H1 (cell line): ENCODE measurements around the gene GABRB2. TPM values are rescaled to one million over a fixed set of nuclear protein-coding genes. Genes with fewer than 3 reads are reported as not detected.

Experiments used
- CTCF ChIA-PET: fragments of 300-600 bp; sonication (Branson Sonifier 250); formaldehyde crosslinking; loops from one replicate; lab custom pipeline; 2021; ENCODE audit not compliant: partially characterized antibody; lab: Charles Lee
- POLR2A ChIA-PET: fragments of 300-600 bp; sonication (Branson Sonifier 250); formaldehyde crosslinking; loops from one replicate; lab custom pipeline; 2021; ENCODE audit warnings: inconsistent platforms; ENCODE audit not compliant: partially characterized antibody; lab: Charles Lee
- DNase-seq, 2 experiments: peaks; one replicate each; pipeline versions ENCODE4 v3.0.0 to v3.0.0-alpha.2; 2010 to 2022; ENCODE audit warnings: low spot score in 2 of 2, low read depth in 1 of 2, mixed read lengths in 1 of 2
- FAIRE-seq: peaks from 2 replicates; lab custom pipeline; 2011; peaks lifted over from hg19 to GRCh38; lab: Jason Lieb, UNC
- H2AFZ ChIP-seq: 2 replicates; pipeline ENCODE4 v1.8.1; 2012; ENCODE audit warnings: low read length, inconsistent platforms
- H2AK5ac ChIP-seq: 2 replicates; pipeline ENCODE4 v1.6.1; 2013; ENCODE audit warnings: low read depth, low read length
- H2BK120ac ChIP-seq: replicated peaks from 2 replicates; pipeline ENCODE3; 2013; ENCODE audit warnings: low read depth, low read length, inconsistent platforms
- H2BK12ac ChIP-seq: 2 replicates; pipeline ENCODE4 v1.6.1; 2013; ENCODE audit warnings: low read depth, low read length
- H2BK15ac ChIP-seq: 2 replicates; pipeline ENCODE4 v1.6.1; 2013; ENCODE audit warnings: low read length
- H2BK20ac ChIP-seq: 2 replicates; pipeline ENCODE4 v1.6.1; 2013; ENCODE audit warnings: low read length
- H2BK5ac ChIP-seq: 2 replicates; pipeline ENCODE4 v1.6.1; 2013; ENCODE audit warnings: low read depth, low read length
- H3K14ac ChIP-seq: 2 replicates; pipeline ENCODE4 v1.6.1; 2013; ENCODE audit warnings: inconsistent platforms; ENCODE audit not compliant: insufficient read length
- H3K18ac ChIP-seq: 2 replicates; pipeline ENCODE4 v1.6.1; 2013; ENCODE audit warnings: low read length; ENCODE audit errors: extremely low read depth
- H3K23ac ChIP-seq: 2 replicates; pipeline ENCODE4 v1.6.1; 2013; ENCODE audit warnings: inconsistent platforms; ENCODE audit not compliant: insufficient read length
- H3K23me2 ChIP-seq: 2 replicates; pipeline ENCODE4 v1.6.1; 2013; ENCODE audit warnings: low read depth, low read length
- H3K27ac ChIP-seq: 2 replicates; pipeline ENCODE4 v1.6.1; 2011; ENCODE audit warnings: low read depth, low read length, inconsistent platforms
- H3K27me3 ChIP-seq, 4 experiments: replicated peaks in 1 of 4; 1 replicate in 1 of 4; 2 replicates in 3 of 4; pipeline versions ENCODE4 v1.6.1 to v1.8.1; 2011 to 2013; ENCODE audit warnings: low read length in 3 of 4, mild to moderate bottlenecking in 3 of 4, inconsistent platforms in 2 of 4, mixed read lengths in 2 of 4, moderate library complexity in 1 of 4; ENCODE audit not compliant: control insufficient read depth in 3 of 4, insufficient read depth in 3 of 4; ENCODE audit errors: extremely low read depth in 1 of 4
- H3K36me3 ChIP-seq, 4 experiments: 2 replicates each; pipeline versions ENCODE4 v1.6.1 to v1.8.1; 2011 to 2013; ENCODE audit warnings: mild to moderate bottlenecking in 4 of 4, low read length in 3 of 4, moderate library complexity in 2 of 4, control low read depth in 1 of 4, inconsistent platforms in 1 of 4; ENCODE audit not compliant: insufficient read depth in 4 of 4, control insufficient read depth in 2 of 4
- H3K4ac ChIP-seq: replicated peaks from 2 replicates; pipeline ENCODE3; 2013; ENCODE audit warnings: low read length, low read depth, mixed read lengths, inconsistent platforms; ENCODE audit not compliant: insufficient read length
- H3K4me1 ChIP-seq, 4 experiments: replicated peaks in 1 of 4; 1 replicate in 1 of 4; 2 replicates in 3 of 4; pipeline versions ENCODE4 v1.6.1 to v1.8.1; 2011 to 2013; ENCODE audit warnings: low read length in 3 of 4, inconsistent platforms in 2 of 4, mixed read lengths in 1 of 4; ENCODE audit not compliant: insufficient read depth in 4 of 4, control insufficient read depth in 3 of 4
- H3K4me2 ChIP-seq, 2 experiments: 2 replicates each; pipeline versions ENCODE4 v1.6.1 to v1.8.1; 2011 to 2013; ENCODE audit warnings: low read depth in 2 of 2, low read length in 2 of 2, control low read depth in 1 of 2, inconsistent platforms in 1 of 2, mild to moderate bottlenecking in 1 of 2; ENCODE audit not compliant: insufficient read depth in 1 of 2
- H3K4me3 ChIP-seq, 4 experiments: fragments of 200-600, 300-600 bp in 1 of 4; sonication (generic), shearing (Covaris generic), sonication (Bioruptor Twin) in 1 of 4; 2 replicates each; pipeline versions ENCODE4 v1.5.1 to v1.8.1; 2011 to 2016; ENCODE audit warnings: low read length in 4 of 4, low read depth in 3 of 4, control low read depth in 2 of 4, inconsistent platforms in 2 of 4, mild to moderate bottlenecking in 2 of 4, mixed read lengths in 1 of 4, moderate library complexity in 1 of 4; ENCODE audit not compliant: insufficient read depth in 2 of 4; ENCODE audit errors: extremely low read depth in 1 of 4
- H3K56ac ChIP-seq: replicated peaks from 2 replicates; pipeline ENCODE3; 2013; ENCODE audit warnings: low read depth, mild to moderate bottlenecking, mixed read lengths, low read length, inconsistent platforms; ENCODE audit not compliant: insufficient read length
- H3K79me1 ChIP-seq: 2 replicates; pipeline ENCODE4 v1.6.1; 2013; ENCODE audit warnings: low read depth, low read length, control low read depth
- H3K79me2 ChIP-seq, 2 experiments: 2 replicates each; pipeline versions ENCODE4 v1.6.1 to v1.8.1; 2012 to 2013; ENCODE audit warnings: low read length in 2 of 2, mild to moderate bottlenecking in 2 of 2, inconsistent platforms in 1 of 2; ENCODE audit not compliant: insufficient read depth in 2 of 2, control insufficient read depth in 1 of 2
- H3K9ac ChIP-seq, 4 experiments: replicated peaks in 1 of 4; 1 replicate in 1 of 4; 2 replicates in 3 of 4; pipeline versions ENCODE4 v1.6.1 to v1.8.1; 2011 to 2013; ENCODE audit warnings: low read depth in 3 of 4, low read length in 3 of 4, control low read depth in 2 of 4, mild to moderate bottlenecking in 2 of 4, moderate library complexity in 2 of 4, inconsistent platforms in 1 of 4; ENCODE audit errors: extremely low read depth in 1 of 4
- H3K9me3 ChIP-seq, 2 experiments: 2 replicates each; pipeline versions ENCODE4 v1.6.1 to v1.8.1; 2012 to 2013; ENCODE audit warnings: mild to moderate bottlenecking in 2 of 2, moderate library complexity in 2 of 2, control low read depth in 1 of 2, inconsistent platforms in 1 of 2, low read depth in 1 of 2, low read length in 1 of 2, mixed read lengths in 1 of 2; ENCODE audit not compliant: insufficient read depth in 2 of 2
- H4K20me1 ChIP-seq, 2 experiments: replicated peaks in 1 of 2; 2 replicates each; pipeline versions ENCODE3 to v1.8.1; 2011 to 2013; ENCODE audit warnings: inconsistent platforms in 2 of 2, low read length in 2 of 2, mild to moderate bottlenecking in 1 of 2; ENCODE audit not compliant: insufficient read depth in 2 of 2, control insufficient read depth in 1 of 2
- H4K5ac ChIP-seq: 2 replicates; pipeline ENCODE4 v1.6.1; 2013; ENCODE audit warnings: low read length, low read depth, mixed read lengths, inconsistent platforms; ENCODE audit not compliant: insufficient read length
- H4K8ac ChIP-seq: 2 replicates; pipeline ENCODE4 v1.8.0; 2013; ENCODE audit warnings: mild to moderate bottlenecking, moderate library complexity, low read length, inconsistent platforms; ENCODE audit not compliant: insufficient read depth; ENCODE audit errors: extremely low read depth
- H4K91ac ChIP-seq: replicated peaks from 2 replicates; pipeline ENCODE3; 2013; ENCODE audit warnings: low read length, mixed read lengths, inconsistent platforms; ENCODE audit not compliant: insufficient read length
- CTBP2 ChIP-seq: IDR thresholded peaks from 2 replicates; pipeline ENCODE4 v1.7.0; 2011; ENCODE audit warnings: borderline replicate concordance, mild to moderate bottlenecking, moderate library complexity, mixed read lengths, low read length; ENCODE audit not compliant: insufficient read depth, insufficient read length
- GTF2F1 ChIP-seq: IDR thresholded peaks from 2 replicates; pipeline ENCODE4 v1.6.1; 2012; ENCODE audit warnings: low read depth, low read length, improper control_type of control experiment, borderline replicate concordance
- WGBS, 2 experiments: shearing (Covaris generic) in 1 of 2; methylation state at CpG; one replicate each; pipeline versions ENCODE4 v1.1.6 to v1.1.7; 2013 to 2015; ENCODE audit warnings: low lambda C conversion rate in 2 of 2, mixed read lengths in 2 of 2, inconsistent platforms in 1 of 2, low coverage in 1 of 2, missing lambda C conversion rate in 1 of 2; ENCODE audit not compliant: insufficient replicate concordance in 2 of 2, insufficient coverage in 1 of 2, insufficient read length in 1 of 2; ENCODE audit errors: extremely low coverage in 1 of 2, missing lambda C conversion rate in 1 of 2; 5-methylcytosine and 5-hydroxymethylcytosine counted together
- polyA plus RNA-seq, 7 experiments: library from polyadenylated mRNA; depleted of rRNA in 3 of 7; stranded (reverse) in 5 of 7; unstranded in 2 of 7; fragments of >200 nt in 5 of 7; fragments of 200-250 nt in 2 of 7; gene quantifications; 1 replicate in 5 of 7; 2 replicates in 1 of 7; 4 replicates in 1 of 7; pipeline versions ENCODE4 v1.2.1 to v1.2.3, GENCODE V29; 2011 to 2013; ENCODE audit warnings: missing spikeins in 2 of 7, mixed read lengths in 2 of 7
- total RNA-seq: library from RNA; stranded (reverse); fragmentation: NEBNext Ultra II Directional; extraction: Animal tissue kit (Norgen Biotek cat#: 25700); gene quantifications from 2 replicates; pipeline ENCODE4 v1.2.1, GENCODE V29; 2021

Gene GABRB2
- total and polyA plus RNA-seq, 2 of the 8 experiments (the other 6 are each of a cell fraction or from before 2014, with no cell fraction given) = 0.54 to 1.9 TPM

GRCh38 chr5:161283296-161283695, 263.2 kb downstream of the GABRB2 start:
- H3K9ac ChIP-seq = no peak overlapping the region
- H3K4me1 ChIP-seq = no peaks in the 10 kb centered on the region
- H2BK12ac ChIP-seq = no peak overlapping the region
- no peak overlapping the region for H3K23ac ChIP-seq
- no peak overlapping the region for H2AFZ ChIP-seq
- H2BK5ac ChIP-seq = no peak overlapping the region
- H2BK120ac ChIP-seq = no peak overlapping the region
- H3K9me3 ChIP-seq = no peaks in the 10 kb centered on the region
- no peaks in the 10 kb centered on the region for H3K27me3 ChIP-seq
- H3K4me2 ChIP-seq = no peak overlapping the region
- FAIRE-seq (no peak), DNase-seq (no peak)
- H3K4me3 ChIP-seq = no peak overlapping the region
- no peak overlapping the region for H3K14ac ChIP-seq
- no peaks in the 10 kb centered on the region for H4K20me1 ChIP-seq
- H2AK5ac ChIP-seq = no peak overlapping the region
- H3K36me3 ChIP-seq = no peaks in the 10 kb centered on the region
- no peak overlapping the region for H3K27ac ChIP-seq
- no peaks in the 10 kb centered on the region for H3K79me2 ChIP-seq
- 81% methylated on average over 1 of the region's 1 CpG; no CpG with 5 or more reads in 1 of the 2 experiments for WGBS, 2 experiments
- H2BK15ac ChIP-seq = no peak overlapping the region
- H3K18ac ChIP-seq = no peak overlapping the region
- no peak overlapping the region for H4K8ac ChIP-seq
- H2BK20ac ChIP-seq = no peak overlapping the region
- H4K91ac ChIP-seq = no peak overlapping the region
- CTCF ChIA-PET = interaction anchor here (0.6 kb wide), 1 partner anchor 98 kb away, joined by 3 read pairs; no protein-coding TSS in a partner anchor
- no peaks in the 10 kb centered on the region for H3K23me2 ChIP-seq
- no peak overlapping the region for H3K56ac ChIP-seq
- H4K5ac ChIP-seq = no peak overlapping the region
- no peaks in the 10 kb centered on the region for H3K79me1 ChIP-seq
- no peak overlapping the region for H3K4ac ChIP-seq
- POLR2A ChIA-PET = no interaction called here
- TF ChIP-seq GTF2F1 (no peak), CTBP2 (no peak)
